Transverse colon (tissue), 3 donors: Measurements from ENCODE around the gene GGACT.

Experiments
- CTCF ChIP-seq, 5 experiments: fragments of 200-600 bp in 3 of 5; fragments of 450-650 bp in 2 of 5; sonication (generic) in 3 of 5; IDR thresholded peaks; 1 replicate in 2 of 5; 2 replicates in 3 of 5; pipeline ENCODE4 v1.5.1; 2016 to 2017; ENCODE audit warnings: antibody characterized with exemption in 5 of 5, inconsistent platforms in 3 of 5, mild to moderate bottlenecking in 2 of 5, moderate library complexity in 1 of 5
- EP300 ChIP-seq: sonication (generic); formaldehyde crosslinking; IDR thresholded peaks from one replicate; pipeline ENCODE4 v1.6.1; 2017; ENCODE audit warnings: antibody characterized with exemption, low read depth

- TF ChIP-seq EP300 (no peak), CTCF (IDR thresholded peaks at IDR 0.05) (no peak)
These were observed 31.4 kb upstream of the GGACT start for GRCh38 chr13:100619940-100620339.
